GM12892 (cell line): ENCODE measurements around the gene TIMM10.

Experiments
- POLR2A ChIP-seq: IDR thresholded peaks from 2 replicates; pipeline ENCODE4 v1.6.1; 2011; ENCODE audit warnings: low read depth, low read length, control low read depth
- TAF1 ChIP-seq: IDR thresholded peaks from 2 replicates; pipeline ENCODE4 v1.6.1; 2011; ENCODE audit warnings: low read depth, mild to moderate bottlenecking, control low read depth, low read length, borderline replicate concordance

GRCh38 chr11:57479021-57479663 is 51.4 kb downstream of the TIMM10 start:
- TF ChIP-seq POLR2A (no peak), TAF1 (no peak)
